Choroid plexus epithelial cell (primary cell): Measurements from ENCODE around the gene UBA7.
A peak's percentile ranks its signal among the peaks of the same experiment; 100 is the strongest.

ENCODE experiments used
- DNase-seq: peaks from one replicate; pipeline ENCODE4 v3.0.0-alpha.2; 2010; ENCODE audit warnings: low read depth
- H3K4me3 ChIP-seq: 2 replicates; pipeline ENCODE4 v1.5.1; 2011; ENCODE audit warnings: low read depth, mild to moderate bottlenecking, control low read depth, low read length, moderate library complexity
- TF ChIP-seq, protein P1 (sequence below): conservative IDR thresholded peaks from 2 replicates; pipeline ENCODE4 v1.5.1; 2011; ENCODE audit warnings: low read depth, mild to moderate bottlenecking, control low read depth, inconsistent platforms, low read length, moderate library complexity

The UBA7 gene

DNA sequence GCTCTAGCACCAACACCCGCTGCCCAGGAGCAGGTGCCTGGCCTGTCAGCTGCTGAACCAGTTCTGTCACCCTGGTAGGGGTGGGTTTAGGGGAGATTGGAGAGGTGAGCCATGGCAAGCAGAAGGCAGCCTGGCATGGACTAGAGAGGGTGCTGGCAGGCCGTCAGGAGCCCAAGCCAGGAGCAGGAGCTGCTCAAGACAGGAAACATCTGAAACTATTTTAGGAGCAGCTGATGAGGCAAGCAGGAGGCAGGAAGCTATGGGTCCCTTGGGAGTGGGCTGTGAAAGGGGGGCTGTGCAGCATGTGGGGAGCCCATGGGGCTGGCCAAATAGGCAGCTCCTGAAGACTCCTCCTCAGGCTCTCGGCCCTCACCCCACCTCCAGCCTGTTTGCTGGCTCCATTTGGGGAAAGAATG, 8.4 kb downstream of the UBA7 start:
- no peak overlapping the region for H3K4me3 ChIP-seq
- peak; percentile 91 for DNase-seq
- TF ChIP-seq, protein P1, sequence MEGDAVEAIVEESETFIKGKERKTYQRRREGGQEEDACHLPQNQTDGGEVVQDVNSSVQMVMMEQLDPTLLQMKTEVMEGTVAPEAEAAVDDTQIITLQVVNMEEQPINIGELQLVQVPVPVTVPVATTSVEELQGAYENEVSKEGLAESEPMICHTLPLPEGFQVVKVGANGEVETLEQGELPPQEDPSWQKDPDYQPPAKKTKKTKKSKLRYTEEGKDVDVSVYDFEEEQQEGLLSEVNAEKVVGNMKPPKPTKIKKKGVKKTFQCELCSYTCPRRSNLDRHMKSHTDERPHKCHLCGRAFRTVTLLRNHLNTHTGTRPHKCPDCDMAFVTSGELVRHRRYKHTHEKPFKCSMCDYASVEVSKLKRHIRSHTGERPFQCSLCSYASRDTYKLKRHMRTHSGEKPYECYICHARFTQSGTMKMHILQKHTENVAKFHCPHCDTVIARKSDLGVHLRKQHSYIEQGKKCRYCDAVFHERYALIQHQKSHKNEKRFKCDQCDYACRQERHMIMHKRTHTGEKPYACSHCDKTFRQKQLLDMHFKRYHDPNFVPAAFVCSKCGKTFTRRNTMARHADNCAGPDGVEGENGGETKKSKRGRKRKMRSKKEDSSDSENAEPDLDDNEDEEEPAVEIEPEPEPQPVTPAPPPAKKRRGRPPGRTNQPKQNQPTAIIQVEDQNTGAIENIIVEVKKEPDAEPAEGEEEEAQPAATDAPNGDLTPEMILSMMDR: no peak

DNA sequence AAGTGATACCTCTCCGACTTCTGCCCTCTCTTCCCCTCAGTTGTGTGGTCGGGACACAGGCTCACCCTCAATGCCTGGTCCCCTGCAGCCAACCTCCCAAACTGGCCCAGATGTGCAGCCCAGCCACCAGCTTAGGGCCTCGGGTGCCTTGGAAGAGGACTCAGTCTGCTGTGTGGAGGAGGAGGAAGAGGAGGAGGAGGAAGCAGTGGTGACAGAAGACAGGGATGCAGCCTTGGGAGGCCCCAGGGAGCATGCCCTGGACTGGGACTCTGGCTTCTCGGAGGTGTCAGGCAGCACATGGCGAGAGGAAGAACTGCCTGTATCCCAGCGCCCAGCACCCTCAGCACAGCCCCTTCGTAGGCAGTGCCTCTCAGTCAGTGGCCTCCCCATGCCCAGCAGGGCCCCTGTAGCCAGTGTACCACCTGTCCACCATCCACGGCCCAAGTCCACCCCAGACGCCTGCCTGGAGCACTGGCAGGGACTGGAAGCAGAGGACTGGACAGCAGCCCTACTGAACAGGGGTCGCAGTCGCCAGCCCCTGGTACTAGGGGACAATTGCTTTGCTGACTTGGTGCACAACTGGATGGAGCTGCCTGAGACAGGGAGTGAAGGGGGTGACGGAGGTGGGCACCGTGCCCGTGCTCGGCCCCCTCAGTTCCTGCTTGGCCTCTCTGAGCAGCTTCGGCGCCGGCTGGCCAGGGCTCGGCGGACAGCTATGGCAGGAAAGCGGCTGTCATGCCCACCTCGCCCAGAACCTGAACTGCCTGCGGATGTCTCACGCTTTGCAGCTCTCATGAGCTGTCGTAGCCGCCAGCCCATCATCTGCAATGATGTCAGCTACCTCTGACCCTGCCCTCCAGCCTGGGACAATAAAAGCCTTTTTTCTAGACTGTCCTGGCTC, 9.4 kb downstream of the UBA7 start:
- TF ChIP-seq, protein P1: no peak
- H3K4me3 ChIP-seq: peak overlapping the region; percentile 84
- DNase-seq: no peak

DNA sequence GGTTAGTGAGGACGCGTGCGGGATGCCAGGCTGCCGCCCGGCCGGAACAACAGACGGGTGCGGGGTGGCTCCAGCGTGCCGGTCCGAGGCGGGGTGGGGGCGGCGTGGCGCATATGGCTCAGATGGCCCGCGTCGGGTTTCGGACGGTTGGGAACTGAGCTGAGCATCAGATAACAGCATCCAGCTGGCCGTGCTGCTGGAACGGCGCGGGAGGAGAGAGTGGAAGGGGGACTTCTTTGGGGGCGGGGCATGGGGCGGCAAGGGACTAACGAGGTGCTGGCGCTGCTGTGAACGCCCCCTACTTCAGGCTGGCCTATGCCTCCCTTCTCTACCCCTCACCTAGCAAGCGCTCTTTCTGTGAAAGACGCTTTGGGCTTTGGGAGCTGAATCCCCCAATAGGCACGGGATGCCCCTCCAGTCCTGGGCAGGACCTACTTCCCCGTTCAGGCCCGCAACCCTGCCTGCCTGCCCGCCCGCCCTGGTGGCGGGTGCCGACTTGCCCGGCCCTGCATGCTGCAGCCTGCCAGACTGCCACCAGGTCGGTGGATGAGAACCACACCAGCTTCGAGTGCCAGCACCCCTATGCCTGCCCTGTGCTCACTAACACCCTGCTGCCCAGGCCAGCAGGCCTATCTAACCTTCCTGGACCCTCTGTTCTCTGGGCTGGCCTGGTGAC, 10.2 kb downstream of the UBA7 start:
- peak overlapping the region; percentile 84 for H3K4me3 ChIP-seq
- TF ChIP-seq, protein P1: no peak
- peak; percentile 35 for DNase-seq

DNA sequence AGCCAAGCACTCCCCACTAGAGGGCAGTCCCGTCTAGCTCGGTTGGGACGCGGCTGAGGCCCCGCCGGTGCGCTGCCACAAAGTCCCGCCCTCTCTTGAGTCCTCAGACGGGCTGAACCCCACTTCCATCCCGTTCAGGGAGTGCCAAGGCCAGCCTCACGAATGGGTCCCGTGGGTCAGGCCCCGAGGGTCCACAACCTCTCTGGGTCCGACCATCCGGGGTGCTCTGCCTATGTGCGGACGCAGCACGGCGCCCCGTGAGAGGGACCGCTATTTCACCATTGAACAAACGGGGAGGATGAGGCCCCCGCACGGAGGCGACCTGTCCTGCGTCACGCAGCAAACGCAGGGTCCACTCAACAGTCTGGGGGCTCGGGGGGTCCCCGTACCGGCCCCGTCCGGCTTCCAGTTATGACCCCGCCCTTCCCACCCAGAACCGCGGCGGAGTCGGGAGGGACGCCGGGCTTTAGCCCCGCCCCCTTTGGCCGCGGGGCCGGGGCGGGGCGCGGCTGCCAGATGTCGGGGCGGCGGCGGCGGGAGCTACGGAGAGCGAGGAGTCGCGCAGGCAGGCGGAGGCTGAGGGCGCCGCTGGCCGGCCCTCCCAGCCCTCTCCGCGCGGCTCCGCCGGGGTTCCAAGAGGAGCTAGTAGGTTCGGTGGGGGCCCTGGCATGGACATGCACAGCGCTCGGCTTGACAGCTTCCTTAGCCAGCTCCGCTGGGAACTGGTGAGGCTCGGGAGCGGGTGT, 10.9 kb downstream of the UBA7 start, which contains the start of gene INKA1:
INKA1 (plus strand) TSS at position 543 of the 746 bp plus-strand sequence; CDS start at position 675, 132 bp downstream.
- DNase-seq: peak; percentile 84
- TF ChIP-seq, protein P1: peak; percentile 88
- H3K4me3 ChIP-seq: peak within 1 kb of the TSS; percentile 84

DNA sequence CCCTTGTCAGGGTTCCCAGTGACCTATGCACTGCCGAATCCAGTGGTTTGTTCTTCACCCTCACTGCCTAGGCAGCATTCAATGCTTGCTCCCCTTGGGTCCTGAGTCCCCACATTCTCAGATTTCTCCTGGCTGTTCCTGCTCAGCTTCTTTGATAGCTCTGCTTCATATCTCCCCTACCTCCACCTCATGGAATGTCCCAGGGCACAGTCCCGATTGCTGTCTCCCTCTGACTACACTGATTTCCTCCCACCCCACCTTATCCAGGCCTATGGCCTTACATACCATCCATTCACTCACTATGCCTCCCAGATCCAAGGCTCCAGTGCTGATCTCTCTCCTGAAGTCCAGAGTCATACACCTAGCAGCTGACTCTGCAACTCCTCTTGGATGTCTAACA, 12.6 kb downstream of the UBA7 start:
- TF ChIP-seq, protein P1: no peak
- DNase-seq: no peak
- no peak overlapping the region for H3K4me3 ChIP-seq

DNA sequence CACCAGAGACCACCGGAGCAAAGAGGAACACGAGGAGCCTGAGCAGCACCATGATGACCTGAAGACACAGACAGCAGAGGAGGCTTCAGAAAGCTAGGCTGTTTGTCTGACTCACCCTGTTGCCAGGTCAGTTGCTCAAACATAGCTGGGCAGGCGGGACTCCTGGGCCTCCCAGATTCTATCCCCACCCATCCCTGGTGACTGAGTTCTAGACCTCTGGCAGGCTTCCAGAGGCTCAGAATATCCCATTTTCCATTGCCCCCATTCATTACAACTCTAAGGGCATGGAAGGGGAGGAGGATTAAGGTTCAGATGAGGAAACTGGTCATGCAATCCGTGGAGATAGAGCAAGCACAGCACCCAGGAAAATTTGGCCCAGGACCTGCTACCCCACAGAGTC, 14.0 kb downstream of the UBA7 start, which contains the start of gene CDHR4:
CDHR4 (minus strand) TSS at position 113 of the 400 bp plus-strand sequence; CDS start at position 52, 61 bp downstream.
- no peak within 1 kb of the TSS for H3K4me3 ChIP-seq
- TF ChIP-seq, protein P1: no peak
- DNase-seq: peak; percentile 84
